ENCODE results near the gene AKAP13.

AKAP13 gene

DNA sequence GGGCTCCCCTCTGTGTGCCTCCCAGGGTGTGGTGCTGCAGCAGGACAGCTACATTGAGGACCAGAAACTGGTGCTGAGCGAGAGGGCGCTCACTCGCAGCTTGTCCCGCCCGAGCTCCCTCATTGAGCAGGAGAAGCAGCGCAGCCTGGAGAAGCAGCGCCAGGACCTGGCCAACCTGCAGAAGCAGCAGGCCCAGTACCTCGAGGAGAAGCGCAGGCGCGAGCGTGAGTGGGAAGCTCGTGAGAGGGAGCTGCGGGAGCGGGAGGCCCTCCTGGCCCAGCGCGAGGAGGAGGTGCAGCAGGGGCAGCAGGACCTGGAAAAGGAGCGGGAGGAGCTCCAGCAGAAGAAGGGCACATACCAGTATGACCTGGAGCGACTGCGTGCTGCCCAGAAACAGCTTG lies 360.6 kb downstream of the AKAP13 start:
- DNase-seq (ENCODE audit: low spot score) = no peak

DNA sequence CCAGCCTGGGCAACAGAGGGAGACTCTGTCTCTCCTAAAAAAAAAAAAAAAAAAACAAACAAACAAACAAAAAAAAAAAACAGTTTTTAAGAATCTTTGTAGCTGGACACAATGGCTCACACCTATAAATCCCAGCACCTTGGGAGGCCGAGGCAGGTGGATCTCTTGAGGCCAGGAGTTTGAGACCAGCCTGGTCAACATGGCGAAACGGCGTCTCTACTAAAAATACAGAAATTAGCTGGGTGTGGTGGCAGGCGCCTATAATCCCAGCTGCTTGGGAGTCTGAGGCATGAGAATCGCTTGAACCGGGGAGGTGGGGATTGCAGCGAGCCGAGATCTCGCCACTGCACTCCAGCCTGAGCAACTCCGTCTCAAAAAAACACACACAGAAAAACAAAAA lies 361.3 kb downstream of the AKAP13 start:
- DNase-seq (ENCODE audit: low spot score) = no peak

DNA sequence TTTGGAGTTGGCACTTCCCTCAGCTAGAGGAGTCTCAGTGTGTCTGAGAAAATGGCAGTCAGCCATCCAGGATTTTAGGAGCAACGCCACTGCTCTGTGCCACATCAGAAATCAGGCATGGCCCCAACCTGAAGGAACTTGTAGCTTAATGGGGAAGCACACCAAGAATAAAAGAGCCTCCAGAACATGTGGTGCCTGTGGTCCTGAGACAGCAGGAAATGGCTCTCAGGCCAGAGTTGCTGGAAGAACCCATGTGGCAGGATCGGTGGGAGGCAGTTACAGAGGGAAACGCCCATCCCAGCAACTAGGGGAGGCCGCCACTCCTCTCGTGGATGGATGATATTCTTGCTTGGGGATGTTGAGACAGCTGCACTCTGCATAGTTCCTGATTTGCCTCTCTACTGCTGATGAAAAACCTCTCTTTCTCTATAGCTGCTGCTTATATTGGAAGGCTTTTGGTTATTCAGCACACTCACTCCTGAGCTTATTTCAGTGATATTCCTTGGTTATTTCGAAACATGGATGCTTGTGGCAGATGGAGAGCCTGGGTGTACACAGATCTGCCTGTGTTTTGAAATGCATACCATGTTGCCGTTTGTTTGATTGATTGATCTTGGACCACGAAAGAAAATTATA lies 361.9 kb downstream of the AKAP13 start:
- no peak for DNase-seq (ENCODE audit: low spot score)

DNA sequence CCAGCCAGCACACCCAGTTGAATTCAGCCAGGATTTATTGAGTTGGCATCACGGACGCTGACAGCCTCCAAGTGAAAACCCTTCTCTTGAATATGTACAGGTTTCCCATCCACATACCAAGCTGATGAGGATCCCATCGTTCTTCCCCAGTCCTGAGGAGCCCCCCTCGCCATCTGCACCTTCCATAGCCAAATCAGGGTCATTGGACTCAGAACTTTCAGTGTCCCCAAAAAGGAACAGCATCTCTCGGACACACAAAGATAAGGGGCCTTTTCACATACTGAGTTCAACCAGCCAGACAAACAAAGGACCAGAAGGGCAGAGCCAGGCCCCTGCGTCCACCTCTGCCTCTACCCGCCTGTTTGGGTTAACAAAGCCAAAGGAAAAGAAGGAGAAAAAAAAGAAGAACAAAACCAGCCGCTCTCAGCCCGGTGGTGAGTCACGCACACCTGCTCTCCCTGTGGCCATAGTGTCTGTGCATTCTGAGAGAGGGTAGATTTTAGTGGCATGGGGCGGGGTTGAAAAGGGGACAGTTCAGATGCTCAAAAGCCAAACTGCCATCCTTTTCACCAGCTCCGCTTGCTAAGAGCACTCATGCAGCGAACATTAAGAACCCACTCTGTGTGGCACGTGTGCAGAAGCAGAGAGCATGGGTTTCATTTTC lies 363.1 kb downstream of the AKAP13 start:
- DNase-seq (ENCODE audit: low spot score) = no peak

DNA sequence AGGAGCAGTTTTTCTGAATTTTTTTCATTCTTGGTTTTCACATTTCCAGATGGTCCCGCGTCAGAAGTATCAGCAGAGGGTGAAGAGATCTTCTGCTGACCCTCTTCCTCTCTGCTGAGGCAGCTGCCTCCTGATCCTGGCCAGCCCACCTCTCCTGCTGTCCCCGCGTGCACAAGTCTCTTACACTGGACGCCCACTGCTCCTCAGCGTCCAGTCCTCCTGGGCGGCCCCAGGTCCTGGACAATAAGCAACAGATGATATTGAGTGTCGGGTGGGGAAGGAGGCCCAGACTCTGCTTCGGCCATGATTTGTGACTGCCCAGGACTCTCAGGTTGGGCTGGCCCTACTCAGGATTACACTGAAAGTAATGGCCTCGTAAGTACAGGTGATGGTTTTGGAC lies 364.2 kb downstream of the AKAP13 start:
- no peak for DNase-seq (ENCODE audit: low spot score)

DNA sequence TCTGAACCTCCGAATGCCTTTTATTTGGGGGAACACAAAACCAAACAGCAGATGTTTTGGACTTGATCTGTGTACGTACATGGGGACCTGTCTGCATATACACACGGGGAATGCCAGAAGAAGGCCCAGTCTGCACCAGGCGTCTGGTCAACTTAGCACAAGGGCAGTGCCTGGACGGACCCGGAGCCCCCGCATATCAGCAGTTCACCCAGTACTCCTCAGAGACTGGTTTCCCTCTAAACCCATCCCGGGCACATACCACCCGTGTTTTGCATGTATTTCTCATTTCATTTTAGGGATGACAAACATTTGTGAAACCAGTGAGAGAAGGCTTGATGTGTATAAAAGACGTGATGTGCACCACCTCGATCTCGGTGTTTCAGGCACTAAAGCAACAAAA lies 364.6 kb downstream of the AKAP13 start:
- no peak for DNase-seq (ENCODE audit: low spot score)

DNA sequence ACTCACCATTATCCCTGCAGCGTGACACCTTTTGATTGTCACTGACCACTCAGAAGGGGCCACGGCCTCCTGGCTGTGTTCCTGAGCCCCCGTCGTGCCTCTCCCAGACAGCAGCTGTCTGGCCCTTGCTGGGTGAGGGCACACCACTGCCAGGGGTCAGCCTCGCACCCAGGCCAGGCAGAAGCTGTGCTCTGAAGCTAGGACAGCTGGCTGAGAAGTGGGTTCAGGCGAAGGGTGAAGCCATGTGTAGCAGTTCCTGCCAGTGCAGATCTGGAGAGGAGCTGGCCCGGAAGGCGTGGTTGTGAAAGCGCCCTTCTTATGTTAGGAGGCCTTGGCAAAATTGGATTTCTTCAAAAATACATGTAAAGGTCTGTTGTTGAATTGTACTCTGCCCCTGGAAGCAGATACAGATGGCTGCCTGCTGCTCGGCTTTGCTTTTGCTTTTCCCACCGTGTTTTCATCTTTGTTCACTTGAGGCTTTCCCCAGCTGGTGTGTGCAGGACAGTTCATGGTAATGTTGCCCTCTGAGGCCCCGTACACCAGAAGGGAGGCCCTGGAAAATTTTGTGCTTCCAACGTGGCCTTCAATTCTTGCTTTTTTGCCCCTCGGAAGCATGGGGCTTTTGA lies 365.2 kb downstream of the AKAP13 start:
- no peak for DNase-seq (ENCODE audit: low spot score)

DNA sequence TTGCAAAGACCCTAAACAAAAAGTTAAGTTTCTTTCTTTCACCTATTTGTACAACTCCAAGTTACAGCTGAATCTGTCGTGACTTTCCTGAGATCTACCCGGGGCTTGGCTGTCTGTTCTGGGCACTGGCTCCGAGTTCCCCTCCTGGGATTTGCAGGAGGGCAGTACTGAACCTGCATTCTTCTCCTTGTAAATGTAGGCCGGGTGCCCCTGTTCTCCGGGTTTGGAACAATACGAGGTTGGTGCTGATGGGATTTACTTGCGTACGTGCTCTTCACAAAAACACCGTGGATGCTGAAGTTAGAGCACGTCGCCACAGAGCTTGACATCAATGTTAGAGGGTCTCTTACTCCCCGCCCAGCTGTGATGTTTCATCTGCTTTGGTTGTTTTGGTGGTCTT lies 366.2 kb downstream of the AKAP13 start:
- DNase-seq (ENCODE audit: low spot score) = no peak

DNA sequence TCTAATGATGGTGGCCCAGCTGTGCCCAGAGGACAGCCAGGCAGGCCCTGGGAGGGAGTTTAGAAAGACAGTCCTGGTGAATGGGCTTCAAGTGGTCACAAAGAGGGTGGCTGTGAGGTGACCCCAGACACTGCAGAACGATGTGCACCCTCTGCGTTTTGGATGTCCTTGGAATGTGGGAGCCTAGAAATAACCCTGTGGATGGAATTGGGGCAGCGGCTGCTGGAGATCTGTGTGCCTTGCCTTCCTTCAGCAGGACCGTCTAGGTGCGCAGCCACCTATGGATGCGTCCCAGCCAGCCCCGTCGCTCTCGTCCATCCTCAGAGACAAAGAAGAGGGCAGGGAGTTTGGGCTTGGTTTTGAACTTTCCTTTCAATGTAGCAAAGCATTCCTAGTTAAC lies 367.8 kb downstream of the AKAP13 start:
- DNase-seq (ENCODE audit: low spot score) = no peak

DNA sequence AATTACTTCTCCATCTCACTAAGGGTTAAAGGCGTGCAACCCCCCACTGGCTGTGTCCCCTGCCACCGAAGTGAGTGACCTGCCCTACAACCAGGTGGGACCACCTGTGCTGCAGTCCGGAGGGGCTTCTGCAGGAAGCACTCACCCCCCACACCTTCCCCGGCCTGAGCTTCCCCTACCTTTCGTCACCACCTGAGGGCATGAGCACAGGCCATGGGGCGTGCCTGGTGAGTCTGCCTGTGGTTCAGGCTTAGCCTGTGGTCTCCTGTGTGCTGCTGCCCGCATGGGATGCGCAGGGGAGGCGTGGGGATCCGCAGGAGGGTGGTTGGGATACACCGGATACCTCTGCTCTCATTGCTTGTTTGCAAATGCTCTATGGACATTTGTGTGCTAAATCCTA lies 368.3 kb downstream of the AKAP13 start:
- no peak for DNase-seq (ENCODE audit: low spot score)

DNA sequence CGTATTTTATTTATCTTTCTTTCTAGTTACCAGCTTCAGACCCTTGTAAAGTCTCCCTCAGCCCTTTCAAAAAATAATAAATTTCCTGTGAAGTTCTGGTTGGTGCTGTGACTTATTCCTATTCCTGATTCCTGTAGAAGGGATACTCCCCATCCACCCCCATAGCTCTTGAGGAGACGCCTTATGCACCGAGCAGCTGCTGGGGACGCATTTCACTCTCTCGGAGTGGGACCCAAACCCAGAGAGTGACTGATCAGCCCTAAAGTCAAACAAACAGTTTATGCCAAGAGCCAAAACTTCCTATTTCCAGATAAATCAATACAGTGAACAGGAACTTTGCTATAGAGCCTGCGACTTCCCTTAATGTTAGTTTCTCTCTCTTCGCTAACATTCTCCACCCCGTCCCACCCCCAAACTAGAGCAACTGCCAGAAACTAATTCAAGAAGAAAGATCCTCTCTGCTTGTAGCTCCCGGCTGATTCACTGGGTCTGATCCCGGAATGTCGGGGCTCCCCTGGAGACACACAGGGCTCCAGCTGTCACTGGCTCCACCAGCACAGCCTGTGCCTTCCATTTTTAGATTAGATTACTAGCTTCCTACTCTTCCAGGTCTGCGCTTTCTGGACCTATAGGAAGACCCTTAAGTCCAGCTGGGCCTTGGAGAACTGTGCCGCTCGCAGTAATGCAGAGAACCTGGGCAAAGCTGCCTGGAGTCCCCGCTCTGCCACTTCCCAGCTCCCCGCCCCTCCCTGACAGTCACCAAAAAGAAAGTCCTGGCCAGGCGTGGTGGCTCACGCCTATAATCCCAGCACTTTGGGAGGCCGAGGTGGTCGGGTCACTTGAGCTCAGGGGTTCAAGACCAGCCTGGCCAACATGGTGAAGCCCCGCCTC lies 369.1 kb downstream of the AKAP13 start:
- DNase-seq (ENCODE audit: low spot score) = no peak

DNA sequence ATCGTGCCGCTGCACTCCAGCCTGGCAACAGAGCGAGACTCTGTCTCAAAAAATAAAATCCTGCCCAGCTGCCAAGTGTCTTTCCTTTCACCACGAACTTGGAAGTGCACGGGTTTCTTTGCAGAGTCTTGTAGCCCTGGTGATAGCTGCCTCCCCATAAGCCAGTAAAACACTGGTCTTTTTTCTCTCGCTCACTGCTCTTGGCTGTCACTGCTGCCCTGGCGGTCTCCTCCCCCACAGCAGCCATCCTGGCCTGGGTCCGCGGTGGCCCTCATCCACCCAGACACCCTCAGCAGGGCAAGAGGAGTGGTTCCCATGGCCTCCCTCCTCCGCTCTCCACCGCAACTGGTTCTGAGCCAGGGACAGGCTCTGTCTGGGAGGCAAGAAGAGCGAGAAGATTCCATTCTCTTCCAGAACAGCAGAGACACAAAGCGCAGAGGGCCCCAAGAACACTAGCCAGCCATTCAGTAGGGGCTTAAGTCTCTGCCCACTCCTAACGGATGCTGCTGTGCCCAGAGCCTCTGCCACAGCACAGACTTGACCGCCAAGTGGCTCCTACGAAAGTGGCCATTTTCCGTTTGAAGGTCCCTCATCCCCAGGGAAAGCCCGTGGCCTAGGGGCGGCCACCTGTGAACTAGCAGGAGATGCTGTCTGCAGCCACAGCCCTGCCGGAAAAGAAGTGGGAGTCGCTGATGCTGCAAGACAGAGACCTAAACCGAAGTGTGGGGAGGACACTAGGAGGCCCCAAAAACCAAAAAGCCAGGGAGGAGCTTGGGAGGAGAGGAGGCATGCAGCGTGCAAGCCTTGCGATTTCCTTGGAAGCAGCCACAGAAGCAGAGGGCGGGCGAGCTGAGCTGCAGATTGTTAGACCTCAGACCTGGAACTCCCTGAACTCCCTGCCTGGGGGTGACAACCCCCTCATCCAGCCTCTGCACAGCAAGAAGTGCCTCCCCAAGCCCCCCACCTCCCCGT lies 370.2 kb downstream of the AKAP13 start:
- DNase-seq (ENCODE audit: low spot score) = no peak

DNA sequence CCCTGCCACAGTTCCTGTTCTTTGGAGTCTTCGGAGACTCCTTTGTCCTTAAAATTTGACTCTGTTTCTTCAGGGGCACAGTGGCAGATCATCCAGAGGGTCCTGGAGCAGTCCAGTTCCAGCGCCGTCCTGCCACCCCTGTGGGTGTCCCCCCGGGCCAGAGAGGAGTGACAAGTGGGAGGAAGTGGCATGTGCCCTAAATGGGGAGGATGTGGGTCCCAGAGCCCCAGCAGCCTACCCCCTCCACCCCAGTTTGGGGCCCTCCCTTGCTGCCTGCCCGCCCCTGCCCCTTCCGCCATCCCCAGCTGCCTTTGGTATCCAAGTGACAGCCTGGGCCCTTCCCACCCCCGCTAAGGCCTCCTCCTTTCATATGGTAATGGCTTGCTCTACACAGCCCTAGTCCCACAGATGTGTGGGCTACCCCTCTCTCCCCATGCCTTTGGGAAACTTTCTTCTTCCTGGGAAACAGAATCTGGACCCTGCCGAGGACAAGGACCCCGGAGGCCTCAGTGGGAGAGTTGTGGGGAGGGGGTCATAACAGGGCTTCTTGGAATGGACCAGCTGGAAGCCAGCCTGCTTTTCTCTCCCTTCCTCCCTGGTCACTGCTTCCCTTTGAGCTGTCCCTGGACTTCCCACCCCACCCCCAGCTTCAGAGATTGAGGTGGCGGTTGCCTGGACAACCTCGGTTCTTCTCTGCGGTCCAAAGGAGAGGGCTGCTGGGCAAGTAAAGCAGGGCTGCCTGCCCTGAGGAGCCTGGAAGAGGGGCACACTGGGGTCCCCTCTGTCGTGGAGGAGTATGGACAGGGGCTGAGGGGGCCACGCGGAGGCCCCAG lies 371.1 kb downstream of the AKAP13 start:
- DNase-seq (ENCODE audit: low spot score) = no peak

DNA sequence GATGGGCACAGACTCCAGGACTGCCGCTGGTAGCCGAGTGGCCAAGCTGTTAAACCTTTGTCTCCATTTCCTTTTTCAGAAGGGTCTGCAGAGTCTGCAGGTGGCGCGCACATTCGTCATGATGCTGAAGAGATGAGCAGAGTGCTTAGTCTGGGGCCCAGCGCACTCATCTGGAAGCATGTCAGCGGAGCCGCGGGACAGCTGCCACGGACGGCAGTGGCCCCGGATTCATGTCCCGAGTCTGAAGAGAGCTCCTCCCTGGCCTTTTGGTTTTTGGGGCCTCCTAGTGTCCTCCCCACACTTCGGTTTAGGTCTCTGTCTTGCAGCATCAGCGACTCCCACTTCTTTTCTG lies 371.7 kb downstream of the AKAP13 start:
- no peak for DNase-seq (ENCODE audit: low spot score)

DNA sequence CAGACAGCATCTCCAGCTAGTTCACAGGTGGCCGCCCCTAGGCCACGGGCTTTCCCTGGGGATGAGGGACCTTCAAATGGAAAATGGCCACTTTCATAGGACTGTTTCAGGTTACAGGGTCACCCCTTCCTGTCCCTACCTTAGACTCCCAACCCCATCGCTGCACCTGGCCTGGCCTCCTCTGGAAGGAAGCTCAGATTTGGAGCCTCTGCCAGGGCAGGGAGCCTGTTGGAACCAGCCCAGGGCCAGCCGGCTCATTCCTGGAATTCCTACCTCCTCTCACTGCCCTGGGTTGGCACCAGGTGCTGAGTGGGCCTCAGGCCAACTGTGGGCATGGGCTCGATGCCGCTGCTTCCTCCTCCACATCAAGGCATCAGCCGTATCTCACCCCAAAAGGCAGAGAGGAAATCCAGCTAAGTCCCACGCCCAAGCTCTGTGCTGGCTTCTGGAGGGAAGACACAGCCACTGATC lies 372.1 kb downstream of the AKAP13 start:
- DNase-seq (ENCODE audit: low spot score) = no peak

DNA sequence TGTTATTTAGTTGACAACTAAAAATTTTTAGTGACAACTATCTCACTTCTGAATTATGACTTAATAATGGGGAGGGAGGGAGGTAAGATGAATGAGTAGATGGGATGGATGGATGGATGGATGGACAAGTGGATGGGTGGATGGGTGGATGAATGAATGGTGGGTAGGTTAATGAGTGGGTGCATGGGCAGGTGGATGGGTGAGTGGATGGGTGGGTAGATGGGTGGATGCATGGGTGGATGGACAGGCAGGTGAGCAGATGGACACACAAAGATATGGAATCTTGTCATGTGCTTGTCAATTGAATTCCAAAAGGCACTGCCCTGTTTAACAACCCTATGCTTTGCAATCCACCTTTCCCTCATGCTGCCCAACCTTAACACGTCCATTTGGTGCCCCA lies 372.9 kb downstream of the AKAP13 start:
- no peak for DNase-seq (ENCODE audit: low spot score)

DNA sequence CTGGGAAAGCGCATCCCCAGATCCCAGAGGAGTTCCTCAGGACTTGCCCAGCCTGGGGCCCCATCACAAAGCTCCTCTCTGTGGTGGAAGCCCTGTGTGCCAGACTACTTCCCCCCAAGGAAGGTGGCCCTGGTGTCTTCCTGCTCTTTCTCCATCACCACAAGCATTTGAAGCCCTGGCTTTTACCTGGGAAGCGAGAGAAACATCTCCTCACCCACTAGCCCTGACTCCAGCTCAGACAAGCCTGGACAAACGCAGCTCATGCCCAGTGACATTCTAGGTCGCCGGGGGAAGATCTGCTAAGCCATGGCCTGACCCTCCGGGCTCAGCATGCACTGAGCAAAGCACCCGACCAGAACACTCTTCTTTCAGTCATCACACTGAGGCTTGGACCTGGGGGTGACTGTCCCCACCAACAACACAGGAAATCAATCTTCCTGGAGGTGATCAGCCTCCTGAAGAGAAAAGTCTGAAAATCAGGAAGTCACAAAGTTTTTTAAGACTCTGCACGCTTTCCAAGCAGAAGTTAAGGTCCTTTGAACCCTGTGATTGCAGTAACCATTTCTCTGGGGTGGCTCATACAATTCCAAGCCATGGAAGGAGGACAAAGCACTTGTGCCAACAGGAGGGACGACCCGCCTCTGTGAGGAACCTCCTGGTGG lies 373.5 kb downstream of the AKAP13 start:
- no peak for DNase-seq (ENCODE audit: low spot score)

DNA sequence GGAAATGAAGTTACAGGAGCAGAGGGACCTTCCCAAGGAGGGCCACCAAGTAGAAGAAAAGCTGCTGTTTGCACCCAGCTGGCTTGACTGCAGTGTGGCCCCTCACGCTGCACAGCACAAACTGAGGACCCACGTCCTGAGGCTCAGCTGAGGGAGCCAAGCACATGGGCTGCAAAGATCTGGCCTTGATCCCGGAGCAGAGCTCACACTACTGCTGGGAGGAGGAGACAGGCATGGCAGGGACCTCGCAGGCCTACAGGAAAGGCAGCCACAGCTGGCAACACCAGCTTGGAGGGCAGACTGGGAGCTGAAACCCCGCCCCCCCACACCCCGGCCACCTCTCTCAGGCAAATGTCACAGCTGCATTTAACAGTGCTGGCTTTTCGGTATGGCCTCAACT lies 374.6 kb downstream of the AKAP13 start:
- DNase-seq (ENCODE audit: low spot score) = no peak

DNA sequence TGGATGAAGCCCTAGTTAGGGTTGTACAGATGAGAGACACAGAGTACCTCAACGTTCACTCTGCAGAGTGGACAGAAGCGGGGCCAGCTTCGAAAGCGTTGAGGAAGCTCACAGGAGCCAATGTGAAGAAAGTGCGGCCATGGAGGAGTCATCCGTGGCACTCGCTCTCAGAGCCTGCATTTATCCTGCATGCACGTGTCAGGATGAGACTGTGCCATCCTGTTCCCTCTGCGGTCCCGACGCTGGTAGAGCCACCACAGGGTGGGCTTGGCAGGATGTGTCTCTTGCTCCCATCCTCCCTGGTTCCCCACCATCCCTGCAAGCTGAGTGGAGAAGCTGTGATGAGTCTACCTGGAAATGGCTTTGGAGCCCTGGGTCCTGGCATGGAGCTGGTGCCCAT lies 375.1 kb downstream of the AKAP13 start:
- DNase-seq (ENCODE audit: low spot score) = no peak

DNA sequence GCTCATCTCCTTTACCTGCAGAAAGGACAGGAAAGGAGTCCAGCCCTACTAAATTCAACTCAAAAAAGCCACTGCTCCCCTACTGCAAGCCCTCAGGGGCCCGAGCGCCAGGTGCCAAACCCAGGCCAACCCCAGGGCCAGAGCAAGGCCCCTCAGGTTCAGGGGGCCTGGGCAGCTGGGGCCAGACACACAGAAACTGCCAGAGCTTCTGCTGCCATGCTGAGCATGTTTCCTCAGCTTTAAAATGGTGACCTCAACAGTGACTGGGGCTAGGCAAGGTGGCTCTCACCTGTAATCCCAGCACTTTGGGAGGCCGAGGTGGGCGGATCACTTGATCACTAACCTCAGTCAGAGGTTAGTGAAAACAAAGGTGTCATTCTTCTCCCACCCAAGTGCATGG lies 375.5 kb downstream of the AKAP13 start:
- DNase-seq (ENCODE audit: low spot score) = no peak

Data from CD4-positive, alpha-beta T cell treated with Interleukin-2 at 100 ng/mL for 4 hours (primary cell).